HEK293 (cell line): ENCODE results near the gene ZNF862.

Experiments
- CTCF ChIA-PET: fragments of 350-600 bp; formaldehyde crosslinking; extraction: SDS; loops from one replicate; lab custom pipeline; 2021; ENCODE audit warnings: antibody characterized with exemption; lab: Yijun Ruan, JAX
- POLR2A ChIA-PET: fragments of 300-600 bp; formaldehyde crosslinking; extraction: SDS; loops from one replicate; lab custom pipeline; 2020; ENCODE audit warnings: antibody characterized with exemption, inconsistent platforms; lab: Yijun Ruan, JAX
- H3K27ac ChIP-seq: fragments of 200-500 bp; sonication (Bioruptor generic); 2 replicates; pipeline ENCODE4 v1.5.1; 2014; ENCODE audit warnings: low read depth, low read length, control low read depth, inconsistent platforms; ENCODE audit errors: extremely low read depth
- H3K36me3 ChIP-seq, 2 experiments: fragments of 200-500 bp in 1 of 2; sonication (Bioruptor generic) in 1 of 2; 1 replicate in 1 of 2; 2 replicates in 1 of 2; pipeline ENCODE4 v1.5.1; 2014 to 2017; ENCODE audit warnings: inconsistent platforms in 2 of 2, low read length in 2 of 2; ENCODE audit not compliant: control insufficient read depth in 2 of 2, insufficient read depth in 1 of 2
- H3K4me1 ChIP-seq: fragments of 200-500 bp; sonication (Bioruptor generic); 2 replicates; pipeline ENCODE4 v1.5.1; 2014; ENCODE audit warnings: mild to moderate bottlenecking, low read length, inconsistent platforms; ENCODE audit not compliant: control insufficient read depth, insufficient read depth
- H3K4me3 ChIP-seq: 2 replicates; pipeline ENCODE4 v1.5.1; 2011; ENCODE audit warnings: low read depth, mild to moderate bottlenecking, control low read depth, low read length, moderate library complexity
- H3K9me3 ChIP-seq: fragments of 200-500 bp; sonication (Bioruptor generic); 2 replicates; pipeline ENCODE4 v1.5.1; 2014; ENCODE audit warnings: low read depth, low read length, inconsistent platforms; ENCODE audit not compliant: control insufficient read depth, insufficient read depth
- BCL11B ChIP-seq: fragments of 450-650 bp; formaldehyde crosslinking; IDR thresholded peaks from 2 replicates; pipeline ENCODE4 v1.5.1; 2016; ENCODE audit warnings: low read depth, missing biosample characterization, missing genetic modification characterization
- KLF16 ChIP-seq: fragments of 450-650 bp; formaldehyde crosslinking; IDR thresholded peaks from 2 replicates; pipeline ENCODE4 v1.5.1; 2017; ENCODE audit warnings: missing biosample characterization, missing genetic modification characterization
- MYNN ChIP-seq: fragments of 450-650 bp; formaldehyde crosslinking; IDR thresholded peaks from 2 replicates; pipeline ENCODE4 v1.5.1; 2016; ENCODE audit warnings: missing biosample characterization, missing genetic modification characterization, borderline replicate concordance
- MZF1 ChIP-seq: fragments of 450-650 bp; formaldehyde crosslinking; IDR thresholded peaks from 2 replicates; pipeline ENCODE4 v1.5.1; 2017; ENCODE audit warnings: missing biosample characterization, missing genetic modification characterization, borderline replicate concordance
- REPIN1 ChIP-seq: fragments of 450-650 bp; formaldehyde crosslinking; IDR thresholded peaks from 2 replicates; pipeline ENCODE4 v1.5.1; 2017; ENCODE audit warnings: missing biosample characterization, missing genetic modification characterization, low read depth
- ZEB2 ChIP-seq: fragments of 450-650 bp; formaldehyde crosslinking; IDR thresholded peaks from 2 replicates; pipeline ENCODE4 v1.5.1; 2016; ENCODE audit warnings: missing biosample characterization, missing genetic modification characterization
- ZFP3 ChIP-seq: fragments of 450-650 bp; formaldehyde crosslinking; IDR thresholded peaks from 2 replicates; pipeline ENCODE4 v1.5.1; 2016; ENCODE audit warnings: low read depth, missing biosample characterization, missing genetic modification characterization
- ZFP37 ChIP-seq: fragments of 450-650 bp; formaldehyde crosslinking; IDR thresholded peaks from 2 replicates; pipeline ENCODE4 v1.5.1; 2016; ENCODE audit warnings: missing biosample characterization, missing genetic modification characterization
- ZNF16 ChIP-seq: fragments of 450-650 bp; formaldehyde crosslinking; IDR thresholded peaks from 2 replicates; pipeline ENCODE4 v1.5.1; 2016; ENCODE audit warnings: low read depth, missing biosample characterization, missing genetic modification characterization
- ZNF18 ChIP-seq: fragments of 450-650 bp; formaldehyde crosslinking; IDR thresholded peaks from 2 replicates; pipeline ENCODE4 v1.5.1; 2016; ENCODE audit warnings: missing biosample characterization, missing genetic modification characterization
- ZNF2 ChIP-seq: fragments of 450-650 bp; formaldehyde crosslinking; IDR thresholded peaks from 2 replicates; pipeline ENCODE4 v1.5.1; 2016; ENCODE audit warnings: missing biosample characterization, missing genetic modification characterization
- ZNF221 ChIP-seq: fragments of 450-650 bp; formaldehyde crosslinking; IDR thresholded peaks from 2 replicates; pipeline ENCODE4 v1.5.1; 2017; ENCODE audit warnings: missing biosample characterization, missing genetic modification characterization, borderline replicate concordance
- ZNF24 ChIP-seq: fragments of 450-650 bp; formaldehyde crosslinking; IDR thresholded peaks from 2 replicates; pipeline ENCODE4 v1.5.1; 2016; ENCODE audit warnings: missing biosample characterization, missing genetic modification characterization
- ZNF266 ChIP-seq: fragments of 450-650 bp; formaldehyde crosslinking; IDR thresholded peaks from 2 replicates; pipeline ENCODE4 v1.5.1; 2016; ENCODE audit warnings: missing biosample characterization, missing genetic modification characterization, low read depth
- ZNF274 ChIP-seq, 2 experiments: fragments of 200-500 bp in 1 of 2; fragments of 450-650 bp in 1 of 2; sonication (Bioruptor generic) in 1 of 2; formaldehyde crosslinking in 1 of 2; IDR thresholded peaks; 2 replicates each; pipeline versions ENCODE4 v1.5.1 to v1.6.1; 2014 to 2016; ENCODE audit warnings: borderline replicate concordance in 1 of 2, inconsistent platforms in 1 of 2, low read length in 1 of 2, missing biosample characterization in 1 of 2, missing genetic modification characterization in 1 of 2
- ZNF335 ChIP-seq: fragments of 450-650 bp; formaldehyde crosslinking; conservative IDR thresholded peaks from 2 replicates; pipeline ENCODE4 v1.5.1; 2016; ENCODE audit warnings: missing biosample characterization, missing genetic modification characterization
- ZNF394 ChIP-seq: fragments of 450-650 bp; formaldehyde crosslinking; IDR thresholded peaks from 2 replicates; pipeline ENCODE4 v1.5.1; 2016; ENCODE audit warnings: missing biosample characterization, missing genetic modification characterization, mild to moderate bottlenecking, moderate library complexity, borderline replicate concordance
- ZNF423 ChIP-seq: fragments of 450-650 bp; formaldehyde crosslinking; IDR thresholded peaks from 2 replicates; pipeline ENCODE4 v1.5.1; 2016; ENCODE audit warnings: missing biosample characterization, missing genetic modification characterization
- ZNF449 ChIP-seq: fragments of 450-650 bp; formaldehyde crosslinking; IDR thresholded peaks from 2 replicates; pipeline ENCODE4 v1.5.1; 2017; ENCODE audit warnings: missing biosample characterization, mild to moderate bottlenecking, missing genetic modification characterization, moderate library complexity
- ZNF513 ChIP-seq: fragments of 450-650 bp; IDR thresholded peaks from 2 replicates; pipeline ENCODE4 v1.5.1; 2018; ENCODE audit warnings: missing biosample characterization, missing genetic modification characterization
- ZNF777 ChIP-seq: fragments of 450-650 bp; formaldehyde crosslinking; IDR thresholded peaks from 2 replicates; pipeline ENCODE4 v1.5.1; 2017; ENCODE audit warnings: missing biosample characterization, missing genetic modification characterization, borderline replicate concordance
- ZNF837 ChIP-seq: fragments of 450-650 bp; formaldehyde crosslinking; IDR thresholded peaks from 2 replicates; pipeline ENCODE4 v1.5.1; 2016; ENCODE audit warnings: missing biosample characterization, missing genetic modification characterization

Gene ZNF862

GRCh38 chr7:149824748-149825566, 13.2 kb upstream of the ZNF862 start:
- ChIA-PET POLR2A (no interaction called here), CTCF (interaction anchor here (0.7 to 1.0 kb wide), 2 partner anchors 18 to 59 kb away, joined by 3 to 4 read pairs; no protein-coding TSS in a partner anchor)
- Histone ChIP-seq H3K4me3 (no peak overlapping the region), H3K9me3 (no peaks in the 10 kb centered on the region), H3K4me1 (no peaks in the 10 kb centered on the region), H3K27ac (no peak overlapping the region), H3K36me3 (no peaks in the 10 kb centered on the region)
- TF ChIP-seq ZNF266 (tag by site-specific recombination) (no peak), ZNF335 (tag by site-specific recombination) (no peak), ZNF777 (tag by site-specific recombination) (no peak), ZFP3 (tag by site-specific recombination) (no peak), MZF1 (tag by site-specific recombination) (no peak), BCL11B (tag by site-specific recombination) (no peak), REPIN1 (tag by site-specific recombination) (no peak), ZEB2 (tag by site-specific recombination) (no peak), KLF16 (no peak)

- CTCF ChIA-PET = interaction anchor here (0.6 to 1.0 kb wide), 3 partner anchors 18 to 1957 kb away, joined by 3 to 4 read pairs (median 3); no protein-coding TSS in a partner anchor
- no peak overlapping the region for H3K4me3 ChIP-seq
- no peak for TF ChIP-seq ZFP37
- no peak for TF ChIP-seq BCL11B (tag by site-specific recombination)
- no peak for TF ChIP-seq ZNF2 (tag by site-specific recombination)
- no peak for TF ChIP-seq ZNF449 (tag by site-specific recombination)
- no peak for TF ChIP-seq ZNF16 (tag by site-specific recombination)
- TF ChIP-seq ZNF24 (tag by site-specific recombination) = no peak
- TF ChIP-seq ZNF18 (tag by site-specific recombination) = no peak
- TF ChIP-seq ZNF221 (tag by site-specific recombination) = no peak
- TF ChIP-seq ZNF513 (tag by site-specific recombination) = no peak
- TF ChIP-seq ZNF394 (tag by site-specific recombination) = no peak
- TF ChIP-seq ZNF423 = no peak
- TF ChIP-seq MYNN (tag by site-specific recombination) = no peak
- TF ChIP-seq ZNF837 (tag by site-specific recombination) = no peak
- TF ChIP-seq ZNF274 (IDR thresholded peaks at IDR 0.05; ENCODE audit: low read length) = no peak
- no peak for TF ChIP-seq ZNF274 (tag by site-specific recombination; IDR thresholded peaks at IDR 0.05; ENCODE audit: borderline replicate concordance)
- H3K9me3 ChIP-seq = no peaks in the 10 kb centered on the region
- no peaks in the 10 kb centered on the region for H3K36me3 ChIP-seq
- H3K27ac ChIP-seq = no peak overlapping the region
- H3K4me1 ChIP-seq = no peaks in the 10 kb centered on the region
- POLR2A ChIA-PET = no interaction called here
These were observed 12.4 kb upstream of the ZNF862 start for GRCh38 chr7:149825567-149826343.
